Fibroblast of lung (primary cell): ENCODE data around the gene RASSF3. TPM values are rescaled to one million over a fixed set of nuclear protein-coding genes. Genes with fewer than 3 reads are reported as not detected.

ENCODE experiments used
- DNase-seq, 2 donors: peaks; one replicate each; pipeline versions ENCODE4 v3.0.0 to v3.0.0-alpha.2; 2010; ENCODE audit warnings: low read depth in 2 of 2
- H2AFZ ChIP-seq: 2 replicates; pipeline ENCODE4 v1.5.1; 2012; ENCODE audit warnings: low read length, control low read depth, inconsistent platforms
- H3K27ac ChIP-seq: 2 replicates; pipeline ENCODE4 v1.5.1; 2011; ENCODE audit warnings: low read length, control low read depth; ENCODE audit not compliant: insufficient read depth
- H3K27me3 ChIP-seq: 2 replicates; pipeline ENCODE4 v1.5.1; 2011; ENCODE audit warnings: mild to moderate bottlenecking, low read length; ENCODE audit not compliant: control insufficient read depth, insufficient read depth
- H3K36me3 ChIP-seq: 2 replicates; pipeline ENCODE4 v1.5.1; 2011; ENCODE audit warnings: low read length; ENCODE audit not compliant: control insufficient read depth, insufficient read depth
- H3K4me1 ChIP-seq: 2 replicates; pipeline ENCODE4 v1.5.1; 2011; ENCODE audit warnings: low read length; ENCODE audit not compliant: control insufficient read depth, insufficient read depth; ENCODE audit errors: extremely low read depth
- H3K4me2 ChIP-seq: 2 replicates; pipeline ENCODE4 v1.5.1; 2011; ENCODE audit warnings: low read length, control low read depth; ENCODE audit not compliant: insufficient read depth; ENCODE audit errors: extremely low read depth
- H3K4me3 ChIP-seq, 4 experiments: fragments of 200-600 bp in 1 of 4; sonication (generic) in 1 of 4; replicated peaks in 1 of 4; 2 replicates each; pipeline ENCODE4 v1.5.1; 2011 to 2016; ENCODE audit warnings: low read length in 4 of 4, low read depth in 3 of 4, mild to moderate bottlenecking in 3 of 4, control low read depth in 2 of 4, inconsistent platforms in 1 of 4, mixed read lengths in 1 of 4; ENCODE audit not compliant: insufficient read depth in 1 of 4; ENCODE audit errors: control extremely low read depth in 1 of 4
- H3K79me2 ChIP-seq: 2 replicates; pipeline ENCODE4 v1.5.1; 2012; ENCODE audit warnings: mild to moderate bottlenecking, low read length, inconsistent platforms; ENCODE audit not compliant: control insufficient read depth, insufficient read depth
- H3K9ac ChIP-seq: 2 replicates; pipeline ENCODE4 v1.5.1; 2011; ENCODE audit warnings: mild to moderate bottlenecking, low read length, control low read depth; ENCODE audit not compliant: insufficient read depth
- H3K9me3 ChIP-seq: 2 replicates; pipeline ENCODE4 v1.5.1; 2012; ENCODE audit warnings: low read depth, low read length; ENCODE audit not compliant: control insufficient read depth, insufficient read depth
- H4K20me1 ChIP-seq: 2 replicates; pipeline ENCODE4 v1.5.1; 2011; ENCODE audit warnings: low read length; ENCODE audit not compliant: control insufficient read depth, insufficient read depth; ENCODE audit errors: extremely low read depth
- CTCF ChIP-seq, 2 donors: IDR thresholded peaks in 1 of 2; conservative IDR thresholded peaks in 1 of 2; 1 replicate in 1 of 2; 2 replicates in 1 of 2; pipeline ENCODE4 v1.5.1; 2011 to 2012; ENCODE audit warnings: low read length in 2 of 2, control low read depth in 1 of 2, inconsistent platforms in 1 of 2, low read depth in 1 of 2, mild to moderate bottlenecking in 1 of 2
- EZH2 ChIP-seq: IDR thresholded peaks from 2 replicates; pipeline ENCODE4 v1.5.1; 2012; ENCODE audit warnings: low read length, control low read depth, mild to moderate bottlenecking; ENCODE audit errors: missing control alignments
- polyA plus RNA-seq, 2 donors: library from polyadenylated mRNA; depleted of rRNA in 1 of 2; stranded (reverse) in 1 of 2; unstranded in 1 of 2; fragments of >200 nt; gene quantifications; 2 replicates each; pipeline ENCODE4 v1.2.1, GENCODE V29; 2011 to 2012; ENCODE audit warnings: missing spikeins in 1 of 2
- total RNA-seq: library from RNA; depleted of rRNA; stranded (reverse); fragments of >200 nt; gene quantifications from 2 replicates; pipeline ENCODE4 v1.2.1, GENCODE V29; 2014

The RASSF3 gene
- total and polyA plus RNA-seq, 2 donors (not counting 1 experiment from before 2014, with no cell fraction given) = 37.7 to 45.9 TPM

- Histone ChIP-seq H3K79me2 (peaks cover 1% of the 10 kb centered on the region), H3K4me2 (no peak overlapping the region), H3K36me3 (peaks cover 5% of the 10 kb centered on the region), H3K9ac (no peak overlapping the region), H4K20me1 (no peaks in the 10 kb centered on the region), H3K27ac (no peak overlapping the region), H2AFZ (no peak overlapping the region), H3K4me1 (peaks cover 2% of the 10 kb centered on the region), H3K9me3 (no peaks in the 10 kb centered on the region), H3K4me3 (no peak overlapping the region), H3K27me3 (no peaks in the 10 kb centered on the region)
- no peak for DNase-seq
- TF ChIP-seq EZH2 = no peak
- no peak for TF ChIP-seq CTCF (conservative IDR thresholded peaks at IDR 0.05 in 1 of 2, IDR thresholded peaks at IDR 0.05 in 1 of 2; ENCODE audit: low read depth in 1 of 2, low read length in 2 of 2)
These were observed 81.0 kb downstream of the RASSF3 start for GRCh38 chr12:64691227-64691794.

GRCh38 chr12:64691795-64692583 lies 81.7 kb downstream of the RASSF3 start:
- peak in 1 of 2 donors; percentile 65 for DNase-seq
- Histone ChIP-seq H3K9me3 (no peaks in the 10 kb centered on the region), H3K4me2 (no peak overlapping the region)

More at GRCh38 chr12:64691795-64692583, 81.7 kb downstream of the RASSF3 start:
- Histone ChIP-seq H3K9ac (no peak overlapping the region), H2AFZ (no peak overlapping the region), H3K4me3 (no peak overlapping the region), H3K79me2 (peaks cover 1% of the 10 kb centered on the region), H3K27ac (no peak overlapping the region), H3K36me3 (peaks cover 5% of the 10 kb centered on the region), H3K27me3 (no peaks in the 10 kb centered on the region), H3K4me1 (peaks cover 2% of the 10 kb centered on the region), H4K20me1 (no peaks in the 10 kb centered on the region)
- TF ChIP-seq EZH2 = no peak
- TF ChIP-seq CTCF (conservative IDR thresholded peaks at IDR 0.05 in 1 of 2, IDR thresholded peaks at IDR 0.05 in 1 of 2; ENCODE audit: low read depth in 1 of 2, low read length in 2 of 2) = no peak
